Activated naive CD8-positive, alpha-beta T cell treated with anti-CD3 and anti-CD28 coated beads, Interleukin-2, amount 10 ng/mL, durations not matched to agents 7 days and 5 days (primary cell): Measurements from ENCODE around the gene MYL6. TPM values are rescaled to one million over a fixed set of nuclear protein-coding genes. Genes with fewer than 3 reads are reported as not detected.

Source experiments
- ATAC-seq: fragments of 150-1000 bp; cut with Tn5 transposase; one replicate; pipeline ENCODE4 v1.10.0; 2021; ENCODE audit warnings: low read depth, moderate library complexity
- POLR2A ChIA-PET: fragments of 350-600 bp; sonication (Branson Sonifier 250); formaldehyde crosslinking; loops from one replicate; lab custom pipeline; 2021; ENCODE audit warnings: antibody characterized with exemption; lab: Charles Lee
- DNase-seq: peaks from one replicate; pipeline ENCODE4 v3.0.0; 2021
- H3K27ac Mint-ChIP-seq: one replicate; pipeline ENCODE4 v1.8.0; 2022; ENCODE audit warnings: mild to moderate bottlenecking, mixed read lengths
- H3K27me3 Mint-ChIP-seq: one replicate; pipeline ENCODE4 v1.8.0; 2022; ENCODE audit warnings: mild to moderate bottlenecking, moderate library complexity, mixed read lengths
- H3K36me3 Mint-ChIP-seq: one replicate; pipeline ENCODE4 v1.8.0; 2021; ENCODE audit warnings: mild to moderate bottlenecking, mixed read lengths
- H3K4me1 Mint-ChIP-seq: one replicate; pipeline ENCODE4 v1.8.0; 2021; ENCODE audit warnings: mixed read lengths
- H3K4me3 Mint-ChIP-seq: one replicate; pipeline ENCODE4 v1.8.0; 2022; ENCODE audit warnings: mild to moderate bottlenecking, moderate library complexity, mixed read lengths
- H3K9me3 Mint-ChIP-seq: one replicate; pipeline ENCODE4 v1.8.0; 2021; ENCODE audit warnings: mixed read lengths
- total RNA-seq, 2 experiments: library from RNA; stranded (reverse); gene quantifications; one replicate each; pipeline ENCODE4 v1.2.3, GENCODE V29; 2021

Gene MYL6
- total RNA-seq, 2 experiments from 2014 or later: 1,083 to 1,169 TPM

GRCh38 chr12:56121204-56121870 lies 36.8 kb upstream of the MYL6 start:
- peaks cover 35% of the 10 kb centered on the region for H3K4me1 Mint-ChIP-seq
- H3K9me3 Mint-ChIP-seq: no peaks in the 10 kb centered on the region
- POLR2A ChIA-PET: interaction anchor here (4.5 kb wide), 1 partner anchor 67 kb away, joined by 66 read pairs; the partner anchor contains the start of gene SMARCC2
- no peak overlapping the region for H3K4me3 Mint-ChIP-seq
- no peak overlapping the region for H3K27ac Mint-ChIP-seq
- DNase-seq: no peak
- H3K27me3 Mint-ChIP-seq: no peaks in the 10 kb centered on the region
- ATAC-seq: no peak
- peaks cover 12% of the 10 kb centered on the region for H3K36me3 Mint-ChIP-seq

GRCh38 chr12:56122637-56123036 lies 35.5 kb upstream of the MYL6 start:
- Mint-ChIP-seq H3K27me3 (no peaks in the 10 kb centered on the region), H3K36me3 (peaks cover 3% of the 10 kb centered on the region), H3K4me1 (peaks cover 47% of the 10 kb centered on the region), H3K9me3 (no peaks in the 10 kb centered on the region), H3K27ac (peak overlapping the region; percentile 3), H3K4me3 (no peak overlapping the region)
- DNase-seq: no peak
- no peak for ATAC-seq
- POLR2A ChIA-PET: interaction anchor here (0.6 to 8.4 kb wide), 2 partner anchors 39 to 62 kb away, joined by 3 to 145 read pairs; partner anchors contain the start of gene MYL6

- H3K4me3 Mint-ChIP-seq: no peak overlapping the region
- H3K27ac Mint-ChIP-seq: peak overlapping the region; percentile 0
- ATAC-seq: no peak
- POLR2A ChIA-PET: interaction anchor here (0.5 to 8.4 kb wide), 5 partner anchors 38 to 131 kb away, joined by 3 to 145 read pairs (median 5); partner anchors contain the start of genes MYL6, RNF41 and SMARCC2
- no peaks in the 10 kb centered on the region for H3K27me3 Mint-ChIP-seq
- no peaks in the 10 kb centered on the region for H3K9me3 Mint-ChIP-seq
- H3K4me1 Mint-ChIP-seq: peaks cover 38% of the 10 kb centered on the region
- H3K36me3 Mint-ChIP-seq: peaks cover 6% of the 10 kb centered on the region
- DNase-seq: no peak
These were observed 34.0 kb upstream of the MYL6 start for GRCh38 chr12:56124133-56124532.

GRCh38 chr12:56126732-56127239 lies 31.4 kb upstream of the MYL6 start:
- Mint-ChIP-seq H3K27me3 (no peaks in the 10 kb centered on the region), H3K27ac (peak overlapping the region; percentile 97), H3K36me3 (peaks cover 27% of the 10 kb centered on the region), H3K9me3 (no peaks in the 10 kb centered on the region), H3K4me1 (peaks cover 47% of the 10 kb centered on the region), H3K4me3 (peak overlapping the region; percentile 100)
- DNase-seq (no peak), ATAC-seq (no peak)
- POLR2A ChIA-PET: interaction anchor here (0.9 to 8.4 kb wide), 9 partner anchors 9 to 165 kb away, joined by 3 to 145 read pairs (median 10); partner anchors contain the start of genes MYL6, MYL6B, PA2G4 and RPL41

GRCh38 chr12:56127485-56127887 lies 30.7 kb upstream of the MYL6 start:
- peaks cover 54% of the 10 kb centered on the region for H3K4me1 Mint-ChIP-seq
- peak overlapping the region; percentile 100 for H3K4me3 Mint-ChIP-seq
- H3K36me3 Mint-ChIP-seq: peaks cover 34% of the 10 kb centered on the region
- no peak for DNase-seq
- POLR2A ChIA-PET: interaction anchor here (0.5 to 8.4 kb wide), 22 partner anchors 9 to 396 kb away, joined by 3 to 145 read pairs (median 8); partner anchors contain the start of genes MYL6, MYL6B, PA2G4 and RAB5B
- H3K9me3 Mint-ChIP-seq: no peaks in the 10 kb centered on the region
- no peak for ATAC-seq
- no peaks in the 10 kb centered on the region for H3K27me3 Mint-ChIP-seq
- peak overlapping the region; percentile 97 for H3K27ac Mint-ChIP-seq

GRCh38 chr12:56127888-56128669 lies 30.1 kb upstream of the MYL6 start, which contains the start of gene ESYT1:
TSS of gene ESYT1 (plus strand) at chr12:56128267. CDS start at chr12:56128320, 53 bp downstream.
- Mint-ChIP-seq H3K9me3 (no peaks in the 10 kb centered on the region), H3K36me3 (peaks cover 37% of the 10 kb centered on the region), H3K27me3 (no peaks in the 10 kb centered on the region), H3K4me3 (peak within 1 kb of the TSS; percentile 100), H3K27ac (peak within 1 kb of the TSS; percentile 97), H3K4me1 (peaks cover 55% of the 10 kb centered on the region)
- POLR2A ChIA-PET: interaction anchor here (0.5 to 8.4 kb wide), 24 partner anchors 8 to 396 kb away, joined by 3 to 145 read pairs (median 6); partner anchors contain the start of genes MYL6, MYL6B, PA2G4 and RAB5B
- DNase-seq (peak; percentile 91), ATAC-seq (peak; percentile 89)

- Mint-ChIP-seq H3K27me3 (no peaks in the 10 kb centered on the region), H3K9me3 (no peaks in the 10 kb centered on the region), H3K4me3 (peak overlapping the region; percentile 100), H3K4me1 (peaks cover 56% of the 10 kb centered on the region), H3K27ac (peak overlapping the region; percentile 97), H3K36me3 (peaks cover 42% of the 10 kb centered on the region)
- POLR2A ChIA-PET: interaction anchor here (0.6 to 8.4 kb wide), 17 partner anchors 10 to 231 kb away, joined by 3 to 145 read pairs (median 12); partner anchors contain the start of genes MYL6, MYL6B, PA2G4 and RAB5B
- ATAC-seq (no peak), DNase-seq (no peak)
These were observed 29.4 kb upstream of the MYL6 start for GRCh38 chr12:56128670-56129205.

GRCh38 chr12:56129206-56129941 lies 28.8 kb upstream of the MYL6 start:
- DNase-seq (peak; percentile 84), ATAC-seq (peak; percentile 40)
- H3K36me3 Mint-ChIP-seq: peaks cover 49% of the 10 kb centered on the region
- H3K4me3 Mint-ChIP-seq: peak overlapping the region; percentile 100
- no peaks in the 10 kb centered on the region for H3K27me3 Mint-ChIP-seq
- H3K27ac Mint-ChIP-seq: peak overlapping the region; percentile 97
- POLR2A ChIA-PET: interaction anchor here (1.1 to 8.4 kb wide), 11 partner anchors 9 to 230 kb away, joined by 4 to 145 read pairs (median 30); partner anchors contain the start of genes MYL6, MYL6B, RAB5B and RNF41
- no peaks in the 10 kb centered on the region for H3K9me3 Mint-ChIP-seq
- H3K4me1 Mint-ChIP-seq: peaks cover 54% of the 10 kb centered on the region

- H3K27me3 Mint-ChIP-seq: no peaks in the 10 kb centered on the region
- H3K27ac Mint-ChIP-seq: peak overlapping the region; percentile 97
- peaks cover 50% of the 10 kb centered on the region for H3K36me3 Mint-ChIP-seq
These were observed 28.1 kb upstream of the MYL6 start for GRCh38 chr12:56129942-56130495.

GRCh38 chr12:56130876-56131275 lies 27.3 kb upstream of the MYL6 start:
- POLR2A ChIA-PET: interaction anchor here (3.6 to 6.6 kb wide), 3 partner anchors 12 to 58 kb away, joined by 31 to 86 read pairs (median 57); partner anchors contain the start of genes RPL41, SMARCC2 and ZC3H10
- Mint-ChIP-seq H3K36me3 (peaks cover 54% of the 10 kb centered on the region), H3K27me3 (no peaks in the 10 kb centered on the region)

More at GRCh38 chr12:56129942-56130495, 28.1 kb upstream of the MYL6 start:
- no peak for ATAC-seq
- POLR2A ChIA-PET: interaction anchor here (3.1 to 8.4 kb wide), 7 partner anchors 8 to 59 kb away, joined by 12 to 145 read pairs (median 57); partner anchors contain the start of genes MYL6, MYL6B, RPL41 and SMARCC2
- Mint-ChIP-seq H3K4me1 (peaks cover 51% of the 10 kb centered on the region), H3K9me3 (no peaks in the 10 kb centered on the region), H3K4me3 (peak overlapping the region; percentile 100)
- no peak for DNase-seq

GRCh38 chr12:56134897-56135296 lies 23.3 kb upstream of the MYL6 start:
- H3K27me3 Mint-ChIP-seq: no peaks in the 10 kb centered on the region
- POLR2A ChIA-PET: no interaction called here
- H3K4me1 Mint-ChIP-seq: peaks cover 61% of the 10 kb centered on the region
- DNase-seq: no peak
- no peak overlapping the region for H3K4me3 Mint-ChIP-seq
- ATAC-seq: no peak
- H3K9me3 Mint-ChIP-seq: no peaks in the 10 kb centered on the region
- no peak overlapping the region for H3K27ac Mint-ChIP-seq
- peaks cover 79% of the 10 kb centered on the region for H3K36me3 Mint-ChIP-seq

More at GRCh38 chr12:56130876-56131275, 27.3 kb upstream of the MYL6 start:
- H3K4me3 Mint-ChIP-seq: peak overlapping the region; percentile 100
- peaks cover 52% of the 10 kb centered on the region for H3K4me1 Mint-ChIP-seq
- H3K27ac Mint-ChIP-seq: peak overlapping the region; percentile 97
- ATAC-seq (no peak), DNase-seq (no peak)
- H3K9me3 Mint-ChIP-seq: no peaks in the 10 kb centered on the region
